Calu3 (cell line): ENCODE data around the gene TRIM13. TPM values are rescaled to one million over a fixed set of nuclear protein-coding genes. Genes with fewer than 3 reads are reported as not detected.
"Not testable (repeated sequence)": the region's sequence is repeated elsewhere in the genome, so short reads cannot be mapped to it uniquely, and the experiment has no call there.

ENCODE experiments used
- Bru-seq: library from RNA; stranded (reverse); fragments of 400-500 nt; gene quantifications from one replicate; lab custom pipeline; 2021; lab: Mats Ljungman, UMichigan
- BruChase-seq, 2 experiments: library from RNA; stranded (reverse); fragments of 400-500 nt; gene quantifications; one replicate each; lab custom pipeline; 2021; lab: Mats Ljungman, UMichigan
- BruUV-seq: library from RNA; stranded (reverse); fragments of 400-500 nt; replicated peaks from 2 replicates; lab custom pipeline; 2021; lab: Mats Ljungman, UMichigan
- CTCF ChIA-PET: fragments of 300-600 bp; sonication (Branson Sonifier 250); formaldehyde crosslinking; loops from one replicate; lab custom pipeline; 2022; ENCODE audit warnings: antibody characterized with exemption; lab: Charles Lee
- DNase-seq: peaks from one replicate; pipeline ENCODE4 v3.0.0; 2022
- H3K27ac Mint-ChIP-seq: one replicate; pipeline ENCODE4 v1.8.0; 2022; ENCODE audit warnings: mixed read lengths; ENCODE audit not compliant: unreplicated experiment
- H3K27me3 Mint-ChIP-seq: one replicate; pipeline ENCODE4 v1.8.0; 2022; ENCODE audit warnings: mixed read lengths; ENCODE audit not compliant: unreplicated experiment
- H3K36me3 Mint-ChIP-seq: one replicate; pipeline ENCODE4 v1.8.0; 2022; ENCODE audit warnings: mild to moderate bottlenecking, moderate library complexity, mixed read lengths; ENCODE audit not compliant: insufficient read depth, unreplicated experiment
- H3K4me1 Mint-ChIP-seq: one replicate; pipeline ENCODE4 v1.8.0; 2022; ENCODE audit warnings: mild to moderate bottlenecking, low read depth, mixed read lengths; ENCODE audit not compliant: unreplicated experiment
- H3K4me3 Mint-ChIP-seq: one replicate; pipeline ENCODE4 v1.8.0; 2022; ENCODE audit warnings: mild to moderate bottlenecking, low read depth, moderate library complexity, mixed read lengths; ENCODE audit not compliant: unreplicated experiment
- H3K9me3 Mint-ChIP-seq: one replicate; pipeline ENCODE4 v1.8.0; 2022; ENCODE audit warnings: low read depth, mixed read lengths; ENCODE audit not compliant: unreplicated experiment
- intact Hi-C: fragments of 100-400 bp; cut with micrococcal nuclease; formaldehyde crosslinking; loops from one replicate; pipeline ENCODE4 v1.10.0; 2022; ENCODE audit not compliant: unreplicated experiment
- long read RNA-seq: library from polyadenylated mRNA; stranded (forward); transcript quantifications from one replicate; pipeline ENCODE4 v2.0.0, GENCODE V29; 2022
- total RNA-seq: library from RNA; stranded (reverse); gene quantifications from 2 replicates; pipeline ENCODE4 v1.2.3, GENCODE V29; 2022
- TF ChIP-seq, protein P1 (sequence below): fragments of 200-600 bp; IDR thresholded peaks from one replicate; pipeline ENCODE4 v1.8.0; 2022; ENCODE audit warnings: antibody characterized with exemption; ENCODE audit not compliant: unreplicated experiment

Gene TRIM13
- 10.6 and 11.8 TPM in 2 replicates for total RNA-seq
- percentile 73 among the genes with signal in this experiment for Bru-seq, nascent RNA
- percentile 62 among the genes with signal in this experiment for BruChase-seq, experiment 1, labeled RNA remaining after a 6-hour chase
- percentile 76 among the genes with signal in this experiment for BruChase-seq, experiment 2, labeled RNA remaining after a 2-hour chase
- long read RNA-seq, full-length matches to known transcripts = 12 of 14 reads
- long read RNA-seq, partial matches to known transcripts = 0 of 14 reads
- long read RNA-seq, other reads (novel, unspliced or antisense) = 2 of 14 reads

DNA sequence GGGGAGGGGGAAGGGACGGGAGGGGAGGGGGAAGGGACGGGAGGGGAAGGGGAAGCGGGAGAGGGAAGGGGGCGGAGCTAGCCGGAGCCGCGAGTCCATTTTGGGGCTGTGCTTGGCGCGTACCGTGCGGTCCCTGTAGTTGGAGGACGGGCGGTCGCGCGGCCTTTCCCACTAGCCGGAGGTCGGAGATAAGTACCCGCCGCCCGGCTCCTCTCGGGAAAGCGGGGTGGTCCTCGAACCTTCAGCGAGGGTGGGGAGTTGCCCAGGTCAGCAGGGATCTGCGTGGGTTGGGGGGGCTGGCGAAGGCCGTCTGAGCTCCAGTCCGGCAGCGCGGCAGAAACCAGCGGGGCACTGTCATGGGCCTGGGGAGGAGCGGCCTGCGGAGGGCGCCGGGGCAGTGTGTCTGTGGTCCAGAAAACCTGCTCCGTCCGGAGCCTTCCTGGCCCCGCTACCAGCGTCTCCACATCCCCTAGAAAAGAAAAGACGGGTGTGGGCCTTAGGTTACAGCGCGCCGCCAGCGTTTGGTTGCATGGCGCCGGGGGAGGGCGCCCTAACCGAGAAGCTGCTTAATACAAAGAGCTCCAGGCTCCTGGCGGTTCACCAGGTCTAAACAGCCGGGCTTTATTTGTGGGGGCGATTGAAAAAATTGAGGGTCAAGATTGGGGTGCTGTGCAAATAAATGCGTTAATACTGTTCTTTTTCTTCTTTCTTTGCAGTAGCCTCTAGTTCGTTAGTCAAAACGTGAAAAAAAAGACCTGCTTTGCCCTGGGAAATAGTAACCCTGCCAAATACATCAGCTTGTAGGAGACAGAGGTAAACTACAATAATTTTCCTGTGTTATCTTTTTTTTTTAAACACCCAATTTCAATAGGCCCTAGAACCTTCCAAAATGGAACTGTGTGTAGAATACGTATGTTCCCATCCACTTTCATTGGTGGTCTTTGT is at the start of gene TRIM13:
TSS of gene TRIM13 (plus strand) at position 92 of the 945 bp plus-strand sequence. CDS start 14,899 bp downstream, outside the sequence.
- BruUV-seq = TSS peak; percentile 39
- intact Hi-C loops = loop anchor here (5.0 kb wide), 1 partner anchor 85 kb away; no protein-coding TSS in a partner anchor
- Mint-ChIP-seq H3K4me1 (peaks cover 8% of the 10 kb centered on the region), H3K36me3 (peaks cover 38% of the 10 kb centered on the region), H3K27ac (peak within 1 kb of the TSS; percentile 91), H3K9me3 (no peaks in the 10 kb centered on the region), H3K4me3 (peak within 1 kb of the TSS; percentile 81), H3K27me3 (no peaks in the 10 kb centered on the region)
- CTCF ChIA-PET = interaction anchor here (0.5 to 1.4 kb wide), 8 partner anchors 21 to 915 kb away, joined by 3 to 7 read pairs (median 4); partner anchors contain the start of gene SPRYD7
- TF ChIP-seq, protein P1, sequence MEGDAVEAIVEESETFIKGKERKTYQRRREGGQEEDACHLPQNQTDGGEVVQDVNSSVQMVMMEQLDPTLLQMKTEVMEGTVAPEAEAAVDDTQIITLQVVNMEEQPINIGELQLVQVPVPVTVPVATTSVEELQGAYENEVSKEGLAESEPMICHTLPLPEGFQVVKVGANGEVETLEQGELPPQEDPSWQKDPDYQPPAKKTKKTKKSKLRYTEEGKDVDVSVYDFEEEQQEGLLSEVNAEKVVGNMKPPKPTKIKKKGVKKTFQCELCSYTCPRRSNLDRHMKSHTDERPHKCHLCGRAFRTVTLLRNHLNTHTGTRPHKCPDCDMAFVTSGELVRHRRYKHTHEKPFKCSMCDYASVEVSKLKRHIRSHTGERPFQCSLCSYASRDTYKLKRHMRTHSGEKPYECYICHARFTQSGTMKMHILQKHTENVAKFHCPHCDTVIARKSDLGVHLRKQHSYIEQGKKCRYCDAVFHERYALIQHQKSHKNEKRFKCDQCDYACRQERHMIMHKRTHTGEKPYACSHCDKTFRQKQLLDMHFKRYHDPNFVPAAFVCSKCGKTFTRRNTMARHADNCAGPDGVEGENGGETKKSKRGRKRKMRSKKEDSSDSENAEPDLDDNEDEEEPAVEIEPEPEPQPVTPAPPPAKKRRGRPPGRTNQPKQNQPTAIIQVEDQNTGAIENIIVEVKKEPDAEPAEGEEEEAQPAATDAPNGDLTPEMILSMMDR = peak; percentile 65
- DNase-seq = peak; percentile 81

- H3K4me3 Mint-ChIP-seq, H3K4me1 Mint-ChIP-seq, H3K27ac Mint-ChIP-seq, H3K36me3 Mint-ChIP-seq, H3K9me3 Mint-ChIP-seq, DNase-seq, H3K27me3 Mint-ChIP-seq, intact Hi-C loops, BruUV-seq, CTCF ChIA-PET: not testable (repeated sequence)
These were observed 48.0 kb upstream of the TRIM13 start for GRCh38 chr13:49948777-49949270.

DNA sequence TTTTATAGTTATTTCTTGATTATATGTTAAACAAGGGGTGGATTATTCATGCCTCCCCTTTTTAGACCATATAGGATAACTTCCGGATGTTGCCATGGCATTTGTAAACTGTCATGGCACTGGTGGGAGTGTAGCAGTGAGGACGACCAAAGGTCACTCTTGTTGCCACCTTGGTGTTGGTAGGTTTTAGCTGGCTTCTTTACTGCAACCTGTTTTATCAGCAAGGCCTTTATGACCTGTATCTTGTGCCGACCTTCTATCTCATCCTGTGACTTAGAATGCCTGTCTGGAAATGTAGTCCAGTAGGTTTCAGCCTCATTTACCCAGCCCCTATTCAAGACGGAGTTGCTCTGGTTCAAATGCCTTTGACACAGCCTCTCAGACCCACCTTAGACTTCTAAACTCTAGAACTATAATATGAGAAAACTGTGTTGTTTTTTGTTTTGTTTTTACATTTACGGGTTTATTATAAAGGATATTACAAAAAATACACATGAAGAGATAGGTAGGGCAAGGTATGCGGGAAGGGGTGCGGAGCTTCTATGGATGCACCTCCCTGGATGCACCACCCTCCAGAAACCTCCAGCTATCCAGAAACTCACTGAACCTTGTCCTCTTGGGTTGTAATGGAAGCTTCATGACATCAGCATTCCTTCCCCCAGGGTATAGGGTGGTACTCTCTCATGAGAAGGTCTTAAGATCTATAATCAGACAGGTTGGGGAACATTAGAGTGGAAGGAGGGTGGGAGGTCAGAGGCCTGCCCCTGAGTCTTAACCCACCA is 44.9 kb upstream of the TRIM13 start:
- no peak overlapping the region for H3K4me3 Mint-ChIP-seq
- BruUV-seq = no TSS peak
- no peaks in the 10 kb centered on the region for H3K4me1 Mint-ChIP-seq
- intact Hi-C loops = no loop called here
- CTCF ChIA-PET = no interaction called here
- H3K9me3 Mint-ChIP-seq = no peaks in the 10 kb centered on the region
- no peak overlapping the region for H3K27ac Mint-ChIP-seq
- H3K36me3 Mint-ChIP-seq = no peaks in the 10 kb centered on the region
- DNase-seq = no peak
- TF ChIP-seq, protein P1 = no peak
- H3K27me3 Mint-ChIP-seq = no peaks in the 10 kb centered on the region

DNA sequence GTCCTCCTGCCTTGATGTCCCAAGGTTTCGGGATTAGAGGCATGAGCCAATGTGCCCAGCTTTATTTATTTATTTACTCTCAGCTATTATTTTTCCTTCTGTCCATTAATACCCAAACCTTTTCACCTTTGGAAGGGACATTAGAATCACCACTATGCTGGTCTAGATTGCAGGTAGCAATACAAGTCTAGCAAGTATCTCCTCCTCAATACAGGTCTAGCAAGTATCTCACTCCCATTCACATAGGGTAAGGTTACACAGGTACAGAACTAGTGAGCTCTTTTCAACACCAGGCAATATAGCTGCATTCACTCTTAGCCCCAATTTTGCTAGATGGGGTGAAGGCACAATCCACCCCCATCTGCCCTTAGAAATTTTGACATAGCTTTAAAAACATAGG is 43.3 kb upstream of the TRIM13 start:
- no TSS peak for BruUV-seq
- Mint-ChIP-seq H3K27me3 (no peaks in the 10 kb centered on the region), H3K27ac (no peak overlapping the region), H3K9me3 (no peaks in the 10 kb centered on the region), H3K4me3 (no peak overlapping the region), H3K4me1 (no peaks in the 10 kb centered on the region), H3K36me3 (no peaks in the 10 kb centered on the region)
- CTCF ChIA-PET = interaction anchor here (0.6 kb wide), 1 partner anchor 24 kb away, joined by 3 read pairs; no protein-coding TSS in a partner anchor
- DNase-seq = no peak
- TF ChIP-seq, protein P1 = no peak
- intact Hi-C loops = no loop called here
